Effector memory CD4-positive, alpha-beta T cell (primary cell): ENCODE data around the gene SCRT2.

ENCODE experiments used
- DNase-seq, 3 donors: peaks; one replicate each; pipeline ENCODE4 v3.0.0-alpha.2; 2020
- H3K27ac ChIP-seq: 2 replicates; pipeline ENCODE4 v1.7.0; 2013; ENCODE audit warnings: mild to moderate bottlenecking, low read length, moderate library complexity; ENCODE audit not compliant: insufficient read depth, poor library complexity, severe bottlenecking
- H3K27me3 ChIP-seq: replicated peaks from 2 replicates; pipeline ENCODE4 v1.7.0; 2013; ENCODE audit warnings: mild to moderate bottlenecking, low read length; ENCODE audit not compliant: insufficient read depth, control insufficient read depth, poor library complexity, severe bottlenecking
- H3K36me3 ChIP-seq: 2 replicates; pipeline ENCODE4 v1.7.0; 2013; ENCODE audit warnings: mild to moderate bottlenecking, low read length, moderate library complexity; ENCODE audit not compliant: control insufficient read depth, insufficient read depth
- H3K4me1 ChIP-seq: 2 replicates; pipeline ENCODE4 v1.7.0; 2013; ENCODE audit warnings: low read length, mild to moderate bottlenecking; ENCODE audit not compliant: control insufficient read depth, insufficient read depth, poor library complexity, severe bottlenecking
- H3K4me3 ChIP-seq: 2 replicates; pipeline ENCODE4 v1.7.0; 2013; ENCODE audit warnings: low read length, low read depth, mild to moderate bottlenecking; ENCODE audit not compliant: insufficient read depth, poor library complexity, severe bottlenecking
- H3K9me3 ChIP-seq: 2 replicates; pipeline ENCODE4 v1.7.0; 2013; ENCODE audit warnings: mild to moderate bottlenecking, low read length, moderate library complexity; ENCODE audit not compliant: control insufficient read depth

Gene SCRT2

GRCh38 chr20:711576-711975, 36.0 kb upstream of the SCRT2 start:
- no peaks in the 10 kb centered on the region for H3K36me3 ChIP-seq
- no peak for DNase-seq
- H3K27ac ChIP-seq: no peak overlapping the region
- H3K4me1 ChIP-seq: no peaks in the 10 kb centered on the region
- peaks cover 3% of the 10 kb centered on the region for H3K27me3 ChIP-seq
- H3K9me3 ChIP-seq: no peaks in the 10 kb centered on the region
- no peak overlapping the region for H3K4me3 ChIP-seq

DNA sequence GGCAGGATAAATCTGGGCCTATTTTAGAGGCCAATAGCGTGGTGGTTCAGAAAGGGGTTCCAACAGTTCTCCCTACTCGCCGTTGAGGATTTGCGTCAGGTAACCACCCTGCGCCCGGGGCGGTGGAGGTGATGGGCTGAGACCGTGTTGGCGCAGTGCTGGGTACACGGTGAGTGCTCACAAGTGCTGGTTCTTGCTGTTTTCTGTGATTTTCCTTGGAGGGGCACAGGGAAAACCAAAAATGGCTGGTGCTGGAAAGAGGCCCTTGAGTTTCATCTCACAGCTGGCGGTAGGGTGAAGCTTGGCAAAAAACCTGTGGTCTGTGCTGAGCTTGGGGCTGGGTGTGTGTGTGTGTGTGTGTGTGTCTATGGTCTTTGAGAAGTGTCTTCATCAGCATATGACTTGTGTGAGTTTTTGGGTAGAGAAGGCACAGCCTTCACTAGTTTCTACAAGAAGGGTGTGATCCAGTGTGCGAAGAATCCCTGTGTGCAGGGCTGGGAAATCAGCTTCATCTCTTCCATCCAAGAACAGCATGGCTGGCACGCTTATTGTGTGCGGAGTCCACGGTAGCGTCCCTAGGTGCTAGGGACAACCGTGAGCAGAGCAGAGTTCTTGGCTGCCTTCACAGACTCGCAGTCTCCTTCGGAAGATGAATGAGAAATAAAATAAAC, 35.3 kb upstream of the SCRT2 start:
- no peak for DNase-seq
- no peak overlapping the region for H3K4me3 ChIP-seq

DNA sequence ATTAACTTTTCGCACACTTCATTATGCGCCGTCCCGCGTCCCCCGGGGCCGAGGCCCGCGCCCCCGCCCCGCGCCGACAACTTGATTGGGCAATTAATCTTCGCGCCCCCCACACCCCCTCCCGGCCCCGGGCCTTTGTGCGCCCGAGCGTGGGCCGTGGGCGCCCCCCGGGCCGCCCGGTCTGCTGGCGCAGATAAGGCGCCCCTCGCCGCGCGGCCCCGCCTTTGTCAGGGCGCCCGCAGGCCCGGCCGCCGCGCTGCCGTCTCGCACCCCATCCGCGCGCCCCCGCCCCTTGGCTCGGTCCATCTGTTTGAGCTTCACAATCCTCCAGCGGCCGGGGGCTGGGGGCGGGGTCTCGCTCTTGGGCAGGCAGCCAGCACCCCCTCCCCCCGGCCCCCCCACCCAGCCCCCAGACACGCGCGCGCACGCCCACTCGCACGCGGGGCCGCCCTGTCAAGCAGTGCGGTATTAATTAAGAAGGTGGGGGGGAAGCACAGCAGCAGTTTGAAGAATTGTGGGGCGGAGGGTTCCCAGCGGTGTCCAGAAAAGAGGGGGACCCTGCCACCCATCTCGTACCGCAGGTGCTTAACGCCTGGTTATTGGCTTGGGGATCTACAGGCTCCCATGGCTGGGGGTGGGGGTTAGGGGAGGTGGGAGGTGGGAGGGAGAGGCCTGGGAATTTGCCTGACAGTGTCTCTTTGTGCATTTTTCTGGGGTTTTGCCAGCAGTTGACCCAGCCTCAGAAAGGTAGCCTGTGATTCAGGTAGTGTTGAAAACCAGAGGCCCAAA, 34.6 kb upstream of the SCRT2 start:
- Histone ChIP-seq H3K4me3 (no peak overlapping the region), H3K4me1 (no peaks in the 10 kb centered on the region)
- DNase-seq: no peak

More for the DNA sequence above, 35.3 kb upstream of the SCRT2 start:
- Histone ChIP-seq H3K27me3 (peaks cover 3% of the 10 kb centered on the region), H3K36me3 (no peaks in the 10 kb centered on the region), H3K9me3 (no peaks in the 10 kb centered on the region), H3K27ac (no peak overlapping the region), H3K4me1 (no peaks in the 10 kb centered on the region)

GRCh38 chr20:709423-709822, 33.8 kb upstream of the SCRT2 start:
- no peak for DNase-seq
- no peaks in the 10 kb centered on the region for H3K9me3 ChIP-seq
- H3K27ac ChIP-seq: no peak overlapping the region

More for the DNA sequence above, 34.6 kb upstream of the SCRT2 start:
- Histone ChIP-seq H3K27me3 (peaks cover 3% of the 10 kb centered on the region), H3K9me3 (no peaks in the 10 kb centered on the region), H3K27ac (no peak overlapping the region), H3K36me3 (no peaks in the 10 kb centered on the region)

GRCh38 chr20:708956-709355, 33.4 kb upstream of the SCRT2 start:
- H3K27me3 ChIP-seq: peaks cover 3% of the 10 kb centered on the region
- DNase-seq: no peak
- no peaks in the 10 kb centered on the region for H3K4me1 ChIP-seq
- H3K27ac ChIP-seq: no peak overlapping the region
- H3K36me3 ChIP-seq: no peaks in the 10 kb centered on the region
- H3K4me3 ChIP-seq: no peak overlapping the region
- no peaks in the 10 kb centered on the region for H3K9me3 ChIP-seq

More at GRCh38 chr20:709423-709822, 33.8 kb upstream of the SCRT2 start:
- Histone ChIP-seq H3K27me3 (peaks cover 3% of the 10 kb centered on the region), H3K4me1 (no peaks in the 10 kb centered on the region), H3K36me3 (no peaks in the 10 kb centered on the region), H3K4me3 (no peak overlapping the region)

- H3K4me3 ChIP-seq: no peak overlapping the region
- no peak overlapping the region for H3K27ac ChIP-seq
- no peaks in the 10 kb centered on the region for H3K36me3 ChIP-seq
- DNase-seq: no peak
- H3K27me3 ChIP-seq: peaks cover 3% of the 10 kb centered on the region
- H3K4me1 ChIP-seq: no peaks in the 10 kb centered on the region
- no peaks in the 10 kb centered on the region for H3K9me3 ChIP-seq
These were observed 32.0 kb upstream of the SCRT2 start for GRCh38 chr20:707451-708110.

DNA sequence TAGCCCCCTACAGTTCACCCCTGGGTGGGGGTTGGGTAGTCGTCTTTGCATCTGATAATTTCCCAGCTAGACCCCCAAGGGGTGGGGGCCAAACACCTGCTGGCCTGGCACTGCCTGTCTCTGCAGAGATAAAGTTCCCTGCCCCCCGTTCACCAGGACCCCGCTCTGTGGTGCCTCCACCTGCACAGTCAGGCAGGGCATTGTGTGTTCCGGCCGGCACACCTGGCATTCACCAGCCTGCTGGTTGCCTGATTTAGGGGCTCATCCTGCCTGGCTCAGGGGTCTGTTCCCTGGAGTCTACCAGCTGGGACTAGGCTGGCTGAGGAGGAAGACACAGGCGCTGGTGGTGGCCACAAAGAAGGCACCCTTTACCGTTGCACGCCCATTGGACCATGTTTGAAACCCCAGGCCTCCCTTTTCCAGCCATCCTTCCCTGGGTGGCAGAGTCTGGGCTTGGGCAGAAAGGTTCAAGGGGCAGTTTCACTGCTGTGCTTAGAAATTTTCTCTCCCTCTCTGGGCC, 30.8 kb upstream of the SCRT2 start:
- Histone ChIP-seq H3K27ac (no peak overlapping the region), H3K27me3 (peaks cover 3% of the 10 kb centered on the region), H3K4me3 (no peak overlapping the region), H3K36me3 (no peaks in the 10 kb centered on the region), H3K9me3 (no peaks in the 10 kb centered on the region), H3K4me1 (no peaks in the 10 kb centered on the region)
- no peak for DNase-seq

DNA sequence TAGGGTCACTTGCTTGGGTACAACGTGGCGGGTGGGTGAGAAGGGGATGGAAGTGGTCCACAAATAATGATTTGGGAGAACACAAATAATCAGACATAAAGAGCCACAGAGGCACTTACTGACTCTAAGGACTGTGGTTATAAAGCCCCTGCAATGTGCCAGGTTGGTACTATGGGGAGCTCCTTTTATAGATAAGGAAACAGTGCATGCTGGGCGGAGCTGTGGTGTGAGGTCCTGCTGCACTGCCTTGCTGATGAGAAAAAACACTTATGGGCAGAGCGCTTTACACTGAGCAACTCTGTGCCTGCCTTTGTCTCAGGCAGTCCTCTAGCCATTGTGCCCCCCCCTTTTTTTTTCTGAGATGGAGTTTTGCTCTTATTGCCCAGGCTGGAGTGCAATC, 29.1 kb upstream of the SCRT2 start:
- Histone ChIP-seq H3K36me3 (no peaks in the 10 kb centered on the region), H3K27me3 (peaks cover 3% of the 10 kb centered on the region), H3K4me3 (no peak overlapping the region), H3K27ac (no peak overlapping the region), H3K4me1 (no peaks in the 10 kb centered on the region), H3K9me3 (no peaks in the 10 kb centered on the region)
- DNase-seq: no peak

DNA sequence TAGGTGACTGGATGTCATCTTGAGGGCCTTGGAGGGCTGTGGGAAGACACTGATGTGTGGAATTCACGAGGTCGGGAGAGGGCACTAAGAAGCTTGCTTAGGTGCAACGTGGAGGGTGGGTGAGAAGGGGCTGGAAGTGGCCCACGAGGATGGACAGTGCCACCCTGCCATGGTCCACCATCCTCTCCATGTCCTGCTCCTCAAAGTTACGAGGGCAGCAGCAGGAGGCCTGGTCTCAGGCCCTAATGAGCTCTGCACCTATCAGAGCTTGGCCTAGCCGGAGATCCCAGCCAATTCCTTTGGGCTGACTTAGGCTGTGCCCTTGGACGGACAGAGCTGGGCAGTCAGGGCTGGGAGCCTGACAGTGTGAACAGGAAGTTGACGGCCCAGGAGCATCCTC, 27.8 kb upstream of the SCRT2 start:
- DNase-seq: no peak
- no peak overlapping the region for H3K27ac ChIP-seq

DNA sequence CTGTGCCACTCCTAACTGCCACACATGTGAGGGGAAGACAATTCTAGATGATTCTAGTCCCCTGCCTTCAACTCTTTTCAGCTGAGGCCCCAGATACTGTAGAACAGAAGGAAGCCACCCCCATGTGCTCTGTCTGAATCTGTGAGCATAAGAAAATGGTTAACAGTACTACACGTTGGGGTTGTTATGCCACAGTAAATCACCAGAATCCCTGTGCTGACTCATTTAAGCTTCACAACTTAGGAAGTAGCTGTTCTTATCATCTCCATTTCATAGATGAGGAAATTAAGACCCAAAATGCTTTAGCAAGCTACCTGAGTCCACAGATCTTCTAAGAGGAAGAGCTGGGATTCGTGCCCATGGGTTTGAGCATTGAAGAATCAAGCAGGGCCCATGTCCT, 27.4 kb upstream of the SCRT2 start:
- no peaks in the 10 kb centered on the region for H3K36me3 ChIP-seq
- H3K9me3 ChIP-seq: no peaks in the 10 kb centered on the region
- no peaks in the 10 kb centered on the region for H3K27me3 ChIP-seq
- H3K4me1 ChIP-seq: no peaks in the 10 kb centered on the region
- DNase-seq: no peak
- H3K27ac ChIP-seq: no peak overlapping the region
- H3K4me3 ChIP-seq: no peak overlapping the region

More for the DNA sequence above, 27.8 kb upstream of the SCRT2 start:
- Histone ChIP-seq H3K36me3 (no peaks in the 10 kb centered on the region), H3K27me3 (peaks cover under 1% of the 10 kb centered on the region), H3K9me3 (no peaks in the 10 kb centered on the region), H3K4me1 (no peaks in the 10 kb centered on the region), H3K4me3 (no peak overlapping the region)
